HG02943 (cell line): ENCODE measurements around the gene EPC1.
"Not testable (repeated sequence)": the region's sequence is repeated elsewhere in the genome, so short reads cannot be mapped to it uniquely, and the experiment has no call there.

ENCODE experiments used
- ATAC-seq: cut with Tn5 transposase; IDR thresholded peaks from one replicate; pipeline ENCODE4 v1.9.1; 2021; ENCODE audit warnings: mild to moderate bottlenecking, low read depth, moderate library complexity; ENCODE audit not compliant: unreplicated experiment

Gene EPC1

DNA sequence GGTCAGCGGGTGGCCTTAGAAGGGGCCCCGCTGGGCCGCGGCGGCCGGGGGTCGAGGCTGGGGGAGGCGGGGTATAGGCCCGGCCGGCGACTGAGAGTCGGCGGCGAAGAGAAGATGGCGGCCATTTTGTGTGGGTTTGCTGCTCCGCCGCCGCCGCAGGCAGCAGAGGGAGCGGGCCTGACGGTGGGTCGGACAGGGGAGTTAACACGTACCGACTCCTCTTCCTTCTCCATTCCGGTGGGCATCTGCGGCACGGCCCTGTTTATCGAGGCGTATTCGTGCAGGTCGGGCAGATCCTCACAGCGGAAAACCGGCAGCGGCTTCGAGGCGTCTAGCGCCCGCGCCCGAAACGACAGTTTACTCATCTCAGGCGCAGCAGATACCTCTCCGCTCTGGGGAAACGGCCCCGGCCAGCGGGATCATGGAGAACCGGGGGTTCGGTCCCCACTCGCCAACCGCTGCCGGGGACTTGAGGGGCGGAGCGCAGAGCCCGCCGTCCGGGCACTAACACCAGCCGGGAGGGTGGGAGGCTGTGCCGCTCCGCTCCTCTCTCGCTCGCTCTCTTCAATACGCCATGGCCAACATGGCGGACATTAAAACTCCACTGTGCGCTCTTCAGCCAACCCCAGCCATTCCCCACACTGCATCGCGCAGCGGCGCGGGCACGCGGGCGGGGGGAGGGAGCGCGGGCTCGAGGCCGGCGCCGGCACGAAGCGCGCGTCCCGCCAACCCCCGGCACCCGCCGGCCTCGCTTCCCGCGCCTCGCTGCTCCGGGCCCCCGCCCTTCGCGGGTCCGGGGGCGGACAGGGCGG lies at the start of gene EPC1:
Gene EPC1, minus strand, starts transcription at position 608 of the 812 bp plus-strand sequence. Its CDS starts 243 bp downstream, at position 365.
- ATAC-seq: peak; percentile 63

DNA sequence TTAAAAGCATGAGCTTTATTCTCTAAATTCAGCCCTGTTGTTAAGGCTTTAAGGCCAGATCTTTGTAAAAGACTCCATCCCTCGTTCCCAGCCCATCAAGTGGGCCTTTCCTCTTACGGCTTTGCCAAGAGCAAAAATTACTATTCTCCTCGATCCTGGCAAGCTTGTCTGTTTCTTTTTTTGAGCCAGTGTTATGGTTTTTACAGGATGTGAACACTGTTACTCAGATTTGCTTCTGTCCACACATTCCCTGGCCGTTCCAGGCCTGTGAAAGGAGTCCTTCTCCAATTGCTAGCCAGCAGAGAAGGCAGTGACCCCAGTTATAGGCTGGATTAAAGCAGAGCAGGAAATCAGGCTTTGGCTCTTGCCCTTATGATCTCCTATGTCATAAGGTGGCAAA lies 47.0 kb upstream of the EPC1 start:
- no peak for ATAC-seq

GRCh38 chr10:32392284-32392683 lies 45.3 kb upstream of the EPC1 start:
- ATAC-seq: not testable (repeated sequence)

DNA sequence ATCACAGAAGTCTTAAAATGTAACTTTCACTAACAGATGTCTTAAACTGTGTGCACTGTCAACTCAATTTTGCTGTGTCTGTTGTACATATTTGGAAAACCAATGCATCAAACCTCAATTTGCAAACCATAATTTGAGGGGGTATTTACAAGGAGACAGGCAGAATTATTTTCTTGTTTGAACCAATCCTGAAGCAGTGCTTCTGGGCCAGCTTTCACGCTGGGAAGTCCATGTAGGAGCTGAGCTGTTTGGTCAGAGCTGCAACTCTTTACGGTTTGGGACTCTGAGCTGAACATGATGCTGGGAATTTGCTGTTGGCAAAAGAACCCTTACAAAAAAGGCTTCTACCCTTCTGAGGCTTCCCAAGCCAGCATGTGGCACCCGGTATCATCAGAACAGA lies 43.2 kb upstream of the EPC1 start:
- ATAC-seq: no peak

DNA sequence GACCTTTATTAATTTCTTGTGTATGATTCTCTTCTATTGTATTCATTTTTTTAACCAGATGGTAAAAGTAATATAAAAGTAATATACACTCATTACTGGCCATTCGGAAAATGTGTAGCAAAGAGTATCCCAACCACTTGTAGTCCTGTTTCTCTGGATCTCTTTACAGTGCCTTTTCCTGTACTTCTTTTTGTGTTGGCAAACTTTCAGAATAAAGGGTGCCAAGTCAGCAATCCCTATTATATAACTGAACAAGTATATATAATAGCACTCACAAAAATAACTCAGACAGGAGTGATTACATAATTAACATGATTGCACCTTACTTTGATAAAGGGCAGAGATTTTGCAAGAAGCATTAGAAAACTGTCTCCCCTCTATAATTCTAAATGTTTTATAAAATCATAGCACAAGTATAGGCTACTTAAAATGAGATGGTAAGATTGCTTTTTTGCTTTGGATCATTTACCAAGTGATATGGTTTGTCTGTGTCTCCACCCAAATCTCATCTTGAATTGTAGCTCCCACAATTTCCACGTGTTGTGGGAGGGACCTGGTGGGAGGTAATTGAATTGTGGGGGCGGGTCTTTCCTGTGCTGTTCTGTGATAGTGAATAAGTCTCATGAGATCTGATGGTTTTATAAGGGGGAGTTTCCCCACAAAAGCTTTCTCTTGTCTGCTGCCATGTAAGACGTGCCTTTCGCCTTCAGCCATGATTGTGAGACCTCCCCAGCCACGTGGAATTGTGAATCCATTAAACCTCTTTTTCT lies 41.5 kb upstream of the EPC1 start:
- ATAC-seq: no peak

GRCh38 chr10:32386623-32387260 lies 39.8 kb upstream of the EPC1 start:
- no peak for ATAC-seq

DNA sequence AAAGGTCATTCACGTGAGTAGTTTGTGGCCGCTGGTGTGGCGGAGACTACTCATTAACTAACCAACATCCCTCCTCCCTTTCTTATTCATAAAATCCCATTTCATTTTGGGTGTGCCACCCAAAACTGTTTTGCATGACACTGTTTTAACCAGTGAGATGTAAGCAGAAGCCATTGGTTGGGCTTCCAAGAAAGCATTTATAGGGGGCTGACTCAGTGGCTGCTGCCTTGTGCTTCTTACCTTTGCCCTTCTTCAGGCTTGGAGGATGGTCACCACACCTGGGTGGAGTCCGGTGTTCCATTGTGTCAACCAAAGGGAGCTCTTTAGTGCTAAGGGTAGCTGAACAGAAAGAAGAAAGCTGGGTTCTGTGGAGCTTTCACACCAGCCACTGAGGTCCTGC lies 37.2 kb upstream of the EPC1 start:
- no peak for ATAC-seq

DNA sequence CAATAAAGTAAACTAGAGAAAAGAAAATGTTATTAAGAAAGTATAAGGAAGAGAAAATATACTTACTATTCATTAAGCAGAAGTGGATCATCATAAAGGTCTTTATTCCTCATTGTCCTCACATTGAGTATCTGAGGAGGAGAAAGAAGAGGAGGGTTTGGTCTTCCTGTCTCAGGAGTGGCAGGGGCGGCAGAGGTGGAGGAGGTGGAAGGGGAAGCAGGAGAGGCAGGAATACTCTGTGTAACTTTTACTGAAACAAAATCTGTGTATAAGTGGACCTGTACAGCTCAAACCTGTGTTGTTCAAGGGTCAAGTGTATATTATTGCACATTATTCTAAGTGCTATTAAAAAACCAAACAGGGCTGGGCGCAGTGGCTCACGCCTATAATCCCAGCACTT lies 34.2 kb upstream of the EPC1 start:
- no peak for ATAC-seq

- ATAC-seq: no peak
Observed at GRCh38 chr10:32379950-32380551, 33.1 kb upstream of the EPC1 start.

DNA sequence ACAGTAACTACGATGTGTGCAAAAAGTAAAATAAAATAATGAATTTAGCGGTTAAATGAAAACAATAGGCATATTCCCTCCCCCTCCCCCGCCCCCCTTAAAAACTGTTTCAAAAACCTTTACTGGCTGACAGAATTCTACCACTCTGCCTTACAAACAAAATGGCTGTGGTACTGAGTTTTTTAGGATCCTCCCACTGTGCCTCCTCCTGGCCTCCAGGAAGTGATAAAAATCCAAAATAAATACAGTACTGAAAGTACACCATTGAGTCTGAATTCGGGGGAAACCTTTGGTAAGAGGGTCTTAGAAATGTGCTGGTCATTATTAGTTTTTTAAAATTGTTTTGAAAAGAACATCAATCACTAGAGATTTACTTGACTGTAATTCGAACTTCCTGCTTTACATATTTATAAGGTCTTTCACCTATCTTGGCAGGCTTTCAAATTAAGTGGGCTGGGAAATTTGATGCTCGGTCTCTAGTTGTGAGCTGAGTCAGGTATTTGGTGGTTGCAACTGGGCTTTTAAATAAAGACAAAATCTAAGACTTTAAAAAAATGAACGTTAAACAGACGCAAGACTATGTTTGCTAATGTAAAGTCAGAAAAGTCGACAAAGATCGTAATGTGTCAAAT lies 32.5 kb upstream of the EPC1 start:
- no peak for ATAC-seq

DNA sequence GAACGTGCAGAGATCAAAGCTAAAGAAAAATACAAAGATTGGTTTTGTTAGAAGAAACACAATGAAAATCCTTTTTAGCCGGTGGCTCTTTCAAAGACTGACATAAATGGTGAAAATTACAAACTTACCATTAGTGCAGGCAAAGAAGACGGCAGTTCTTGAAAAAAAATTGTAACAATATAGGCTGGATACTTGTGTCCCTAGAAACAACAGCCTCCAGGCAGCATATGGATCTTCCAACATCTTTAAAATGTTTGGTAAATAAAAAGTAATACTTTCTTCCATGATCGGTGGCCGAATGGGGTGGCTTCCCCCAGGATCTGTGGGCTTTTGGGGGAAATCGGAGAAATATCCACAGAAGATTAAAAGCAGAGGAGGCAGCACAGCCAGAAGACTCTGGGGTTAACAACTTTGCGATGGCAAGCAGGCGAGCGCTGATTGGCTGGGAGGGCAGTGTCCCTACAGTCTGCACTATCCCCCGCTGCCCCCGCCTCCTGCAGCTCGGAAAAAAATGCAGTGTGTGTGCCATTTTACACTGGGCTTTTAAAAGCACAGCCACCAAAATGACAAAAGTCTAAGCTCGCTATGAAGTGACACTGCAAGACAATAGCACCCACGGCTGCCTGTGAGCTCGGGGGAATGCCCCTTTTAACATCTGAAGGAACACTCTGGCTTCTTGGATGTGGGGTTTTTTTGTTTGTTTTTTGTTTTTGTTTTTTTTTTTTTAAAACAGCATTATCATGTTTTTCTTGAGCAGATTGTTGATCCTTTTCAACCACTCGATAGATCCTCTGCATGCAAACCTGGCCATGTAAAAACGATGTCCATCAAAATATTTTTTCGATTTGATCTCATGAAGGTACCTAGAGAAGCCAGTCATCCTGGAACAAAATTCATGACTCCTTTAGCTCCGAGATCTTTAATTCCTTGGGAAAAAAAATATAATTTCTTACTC lies 31.7 kb upstream of the EPC1 start:
- ATAC-seq: peak; percentile 93

DNA sequence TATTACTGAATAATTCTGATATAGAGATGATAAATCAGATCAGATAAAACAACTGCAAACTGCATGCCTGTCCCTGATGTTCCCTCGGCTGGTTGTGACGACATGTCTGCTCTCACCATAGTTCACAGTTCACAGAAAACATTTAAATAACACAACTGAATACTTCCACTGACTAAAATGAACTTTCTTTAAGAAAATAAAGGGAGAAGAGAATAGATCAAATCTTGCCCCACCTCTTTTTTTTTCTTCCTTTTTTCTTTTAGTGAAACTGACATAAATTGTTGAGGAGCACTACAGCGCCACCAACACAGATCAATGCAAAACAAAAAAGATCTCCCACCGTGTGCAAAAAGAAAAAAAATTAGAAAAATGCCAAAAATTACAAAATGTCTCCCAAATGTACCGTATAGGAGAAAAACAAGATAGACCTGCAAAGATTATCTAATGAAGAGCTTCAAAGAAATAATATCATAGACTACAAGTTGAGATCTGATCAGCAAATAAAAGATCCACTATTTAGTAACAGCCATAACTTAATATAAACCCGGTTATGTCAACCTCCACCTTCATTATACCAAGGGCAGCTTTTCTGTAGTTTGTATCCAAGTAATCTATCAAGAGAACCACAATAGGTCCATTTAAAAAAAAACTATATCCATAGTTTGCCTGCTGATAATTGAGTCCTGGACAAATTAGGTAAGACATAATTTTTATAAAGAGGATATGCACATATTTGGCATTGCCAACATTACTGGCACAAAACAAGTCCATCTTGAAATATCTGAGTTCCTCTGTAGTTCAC lies 30.7 kb upstream of the EPC1 start:
- no peak for ATAC-seq

- ATAC-seq: no peak
Observed at GRCh38 chr10:32376771-32377170, 29.8 kb upstream of the EPC1 start.

DNA sequence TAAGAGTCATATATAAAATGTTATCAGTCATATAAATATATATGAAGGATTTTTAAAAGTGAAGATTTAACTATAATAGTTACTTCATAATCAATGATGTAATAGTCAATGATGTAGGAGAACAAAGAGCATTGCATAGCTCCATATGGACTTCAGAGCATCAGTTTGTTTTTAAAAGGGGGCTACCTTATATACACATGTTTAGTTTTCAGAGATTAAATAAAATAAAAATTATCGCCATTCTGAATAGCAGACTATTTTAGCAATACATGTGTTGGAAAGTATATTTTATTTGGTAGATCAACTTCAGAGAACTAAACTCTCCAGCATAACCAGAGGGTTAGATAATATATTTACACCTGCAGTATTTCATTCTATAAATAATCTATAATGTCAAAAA lies 29.1 kb upstream of the EPC1 start:
- ATAC-seq: no peak

GRCh38 chr10:32375631-32376030 lies 28.7 kb upstream of the EPC1 start:
- ATAC-seq: no peak

DNA sequence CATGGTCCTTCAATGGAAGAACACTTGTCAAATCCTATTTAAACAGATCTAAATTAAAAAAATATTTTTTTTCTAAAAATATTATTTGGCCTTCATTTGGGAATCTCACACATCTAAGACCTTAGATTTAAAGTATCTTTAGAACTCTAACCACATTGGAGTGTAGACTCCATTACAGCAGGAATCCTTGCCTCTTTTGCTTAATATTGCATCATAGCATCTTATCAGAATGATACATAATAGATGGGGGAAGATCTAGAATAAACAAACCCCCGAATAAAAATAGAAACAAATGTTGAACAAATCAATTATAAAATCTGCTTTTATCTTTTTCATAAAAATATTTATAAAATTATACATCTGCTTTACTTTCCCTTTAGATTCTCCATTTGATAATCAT lies 27.6 kb upstream of the EPC1 start:
- no peak for ATAC-seq

DNA sequence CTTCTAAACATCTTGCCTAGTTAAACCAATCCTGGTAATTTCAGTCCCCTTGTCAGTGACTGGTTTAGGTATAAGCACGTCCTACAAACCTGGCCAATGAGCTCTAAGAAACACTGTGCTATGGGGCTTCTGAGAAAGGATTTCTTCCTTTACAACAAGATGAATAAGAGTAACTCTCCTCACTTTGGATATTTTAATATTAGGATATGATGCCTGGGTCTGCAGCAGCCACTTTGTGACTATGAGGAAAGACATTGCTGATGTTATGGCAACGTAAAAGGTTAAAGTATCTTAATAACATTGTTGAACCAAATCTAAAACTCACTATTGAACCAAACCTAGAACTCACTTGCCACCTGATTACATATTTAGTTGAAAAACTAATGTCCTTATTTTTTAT lies 26.5 kb upstream of the EPC1 start:
- ATAC-seq: no peak

GRCh38 chr10:32373031-32373430 lies 26.1 kb upstream of the EPC1 start:
- no peak for ATAC-seq
